IPS-20b (cell line): ENCODE data around the gene CTH.
"Not testable (repeated sequence)": the region's sequence is repeated elsewhere in the genome, so short reads cannot be mapped to it uniquely, and the experiment has no call there.

Source experiments
- H3K27ac ChIP-seq: one replicate; pipeline ENCODE4 v1.5.1; 2013; ENCODE audit warnings: low read length
- H3K27me3 ChIP-seq: 2 replicates; pipeline ENCODE4 v1.6.1; 2013; ENCODE audit warnings: mild to moderate bottlenecking, low read length, inconsistent platforms; ENCODE audit not compliant: insufficient read depth
- H3K36me3 ChIP-seq: 2 replicates; pipeline ENCODE4 v1.6.1; 2013; ENCODE audit warnings: low read depth, mild to moderate bottlenecking, inconsistent platforms, low read length, moderate library complexity; ENCODE audit not compliant: insufficient read depth
- H3K4me1 ChIP-seq: 2 replicates; pipeline ENCODE4 v1.6.1; 2013; ENCODE audit warnings: mild to moderate bottlenecking, control low read depth, inconsistent platforms, low read length, moderate library complexity; ENCODE audit not compliant: insufficient read depth
- H3K4me3 ChIP-seq: 2 replicates; pipeline ENCODE4 v1.5.1; 2013; ENCODE audit warnings: mild to moderate bottlenecking, low read length, inconsistent platforms
- H3K9ac ChIP-seq: 2 replicates; pipeline ENCODE4 v1.6.1; 2013; ENCODE audit warnings: low read depth, mild to moderate bottlenecking, inconsistent platforms, low read length, moderate library complexity
- H3K9me3 ChIP-seq: 2 replicates; pipeline ENCODE4 v1.6.1; 2013; ENCODE audit warnings: mild to moderate bottlenecking, low read depth, low read length, inconsistent platforms; ENCODE audit not compliant: insufficient read depth

CTH gene

DNA sequence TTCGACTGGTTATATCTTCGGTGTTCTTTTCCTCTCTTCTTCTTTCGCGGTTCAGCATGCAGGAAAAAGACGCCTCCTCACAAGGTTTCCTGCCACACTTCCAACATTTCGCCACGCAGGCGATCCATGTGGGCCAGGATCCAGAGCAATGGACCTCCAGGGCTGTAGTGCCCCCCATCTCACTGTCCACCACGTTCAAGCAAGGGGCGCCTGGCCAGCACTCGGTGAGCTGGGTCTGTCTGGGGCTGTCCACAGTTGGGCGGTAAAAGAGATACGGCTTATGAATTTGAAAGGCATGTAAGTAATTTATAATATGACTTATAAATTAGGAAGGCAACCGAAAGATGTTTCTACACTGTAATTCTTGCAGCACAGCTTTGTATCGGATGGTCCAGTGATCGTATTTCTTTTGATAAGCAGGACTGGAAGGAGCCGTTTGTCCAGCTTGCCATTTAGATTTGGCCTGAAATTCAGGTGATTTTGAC, 334 bp downstream of the CTH start:
- H3K9me3 ChIP-seq: no peaks in the 10 kb centered on the region

DNA sequence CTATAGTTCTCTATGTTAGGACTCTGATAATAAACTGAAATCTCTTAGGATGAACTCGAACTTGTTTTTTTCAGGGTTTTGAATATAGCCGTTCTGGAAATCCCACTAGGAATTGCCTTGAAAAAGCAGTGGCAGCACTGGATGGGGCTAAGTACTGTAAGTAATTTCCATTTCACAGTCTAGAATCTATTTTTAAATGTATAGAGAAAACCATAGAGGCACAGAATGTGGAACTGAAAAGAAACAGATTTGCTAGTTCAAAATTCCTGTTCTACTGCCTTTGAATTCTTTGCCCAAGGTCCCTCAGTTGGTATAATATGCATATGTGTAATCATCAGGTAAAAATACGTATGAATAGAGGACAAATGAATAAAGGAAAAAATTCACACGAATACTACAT, 4.8 kb downstream of the CTH start:
- H3K9me3 ChIP-seq: no peaks in the 10 kb centered on the region

More for the DNA sequence above, 334 bp downstream of the CTH start:
- Histone ChIP-seq H3K27ac (peak overlapping the region; percentile 63), H3K27me3 (no peaks in the 10 kb centered on the region), H3K36me3 (peaks cover 8% of the 10 kb centered on the region), H3K4me3 (peak overlapping the region; percentile 93), H3K4me1 (no peaks in the 10 kb centered on the region), H3K9ac (peak overlapping the region; percentile 94)

GRCh38 chr1:70418973-70419734, 8.1 kb downstream of the CTH start:
- not testable (repeated sequence) for H3K4me1 ChIP-seq, H3K9me3 ChIP-seq, H3K4me3 ChIP-seq, H3K27ac ChIP-seq, H3K9ac ChIP-seq, H3K27me3 ChIP-seq
- peaks cover 60% of the 10 kb centered on the region for H3K36me3 ChIP-seq

More for the DNA sequence above, 4.8 kb downstream of the CTH start:
- peaks cover 30% of the 10 kb centered on the region for H3K36me3 ChIP-seq
- no peak overlapping the region for H3K27ac ChIP-seq
- H3K4me3 ChIP-seq: no peak overlapping the region
- H3K27me3 ChIP-seq: no peaks in the 10 kb centered on the region
- H3K4me1 ChIP-seq: peaks cover 2% of the 10 kb centered on the region; the same call in 1 of the 2 replicates
- no peak overlapping the region for H3K9ac ChIP-seq

GRCh38 chr1:70420320-70420719, 9.3 kb downstream of the CTH start:
- H3K27me3 ChIP-seq: no peaks in the 10 kb centered on the region
- no peak overlapping the region for H3K27ac ChIP-seq
- peaks cover 2% of the 10 kb centered on the region; the same call in 1 of the 2 replicates for H3K4me1 ChIP-seq
- peaks cover 68% of the 10 kb centered on the region for H3K36me3 ChIP-seq
- H3K9ac ChIP-seq: no peak overlapping the region
- H3K9me3 ChIP-seq: no peaks in the 10 kb centered on the region
- H3K4me3 ChIP-seq: no peak overlapping the region

GRCh38 chr1:70426154-70427131, 15.4 kb downstream of the CTH start:
- H3K4me3 ChIP-seq: no peak overlapping the region
- no peaks in the 10 kb centered on the region for H3K9me3 ChIP-seq
- H3K4me1 ChIP-seq: peaks cover 16% of the 10 kb centered on the region
- no peak overlapping the region for H3K27ac ChIP-seq
- H3K36me3 ChIP-seq: peaks cover 88% of the 10 kb centered on the region
- no peaks in the 10 kb centered on the region for H3K27me3 ChIP-seq
- no peak overlapping the region; the same call in 1 of the 2 replicates for H3K9ac ChIP-seq

DNA sequence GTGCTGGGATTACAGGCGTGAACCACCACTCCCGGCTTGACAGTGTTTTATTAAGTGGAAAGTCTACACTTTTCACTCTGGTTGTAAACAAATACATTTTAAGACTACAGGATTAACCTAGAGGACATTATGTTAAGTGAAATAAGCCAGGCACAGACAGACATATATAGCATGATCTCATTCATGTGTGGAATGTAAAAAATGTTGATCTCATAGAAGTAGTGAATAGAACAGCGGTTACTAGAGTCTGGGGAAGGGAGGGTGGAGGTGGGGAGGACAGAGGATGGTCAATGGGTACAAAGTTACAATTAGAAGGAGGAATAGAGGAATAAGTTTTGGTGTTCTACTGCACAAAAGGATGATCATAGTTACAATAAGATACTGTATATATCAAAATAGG, 16.9 kb downstream of the CTH start:
- Histone ChIP-seq H3K27ac (no peak overlapping the region), H3K9ac (no peak overlapping the region), H3K9me3 (no peaks in the 10 kb centered on the region), H3K4me3 (no peak overlapping the region), H3K36me3 (peaks cover 88% of the 10 kb centered on the region), H3K4me1 (peaks cover 16% of the 10 kb centered on the region), H3K27me3 (no peaks in the 10 kb centered on the region)

DNA sequence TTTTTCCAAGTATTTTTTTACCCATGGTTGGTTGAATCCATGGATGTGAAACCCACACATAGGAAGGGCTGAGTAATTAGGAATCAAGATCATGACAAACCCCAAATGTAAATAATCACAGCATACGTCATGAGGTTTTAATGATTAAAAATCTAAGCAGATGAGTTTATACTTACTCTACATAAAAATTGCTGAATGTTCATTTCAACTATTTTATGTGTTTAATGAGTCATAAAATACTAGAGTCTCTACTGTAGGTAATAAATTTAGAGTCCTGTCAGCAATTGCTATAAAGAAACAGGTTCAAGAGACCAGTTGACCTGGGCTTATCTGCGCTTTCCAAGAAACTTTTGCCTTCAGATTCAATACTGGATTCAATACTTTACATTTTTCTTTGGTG, 18.2 kb downstream of the CTH start:
- H3K4me3 ChIP-seq: no peak overlapping the region
- no peaks in the 10 kb centered on the region for H3K9me3 ChIP-seq
- H3K27ac ChIP-seq: no peak overlapping the region
- peaks cover 88% of the 10 kb centered on the region for H3K36me3 ChIP-seq
- peaks cover 16% of the 10 kb centered on the region for H3K4me1 ChIP-seq
- H3K9ac ChIP-seq: no peak overlapping the region
- no peaks in the 10 kb centered on the region for H3K27me3 ChIP-seq

DNA sequence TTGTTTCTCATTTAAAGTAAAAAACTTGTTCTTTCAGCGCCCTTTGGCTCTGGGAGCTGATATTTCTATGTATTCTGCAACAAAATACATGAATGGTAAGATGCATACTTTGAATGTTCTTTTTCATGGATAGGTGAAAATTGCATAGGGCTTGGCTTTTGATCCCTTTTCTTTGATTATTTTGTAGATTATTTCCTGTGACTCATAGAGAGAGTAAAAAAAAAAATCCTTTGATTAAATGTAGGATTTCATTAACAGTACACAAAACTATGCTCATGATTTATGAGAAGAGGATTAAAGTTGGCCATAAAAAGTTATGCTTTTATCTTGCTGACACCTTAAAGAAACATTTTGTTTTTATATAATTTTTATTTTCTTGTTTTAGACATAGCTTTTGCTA, 18.7 kb downstream of the CTH start:
- no peak overlapping the region for H3K27ac ChIP-seq
- H3K36me3 ChIP-seq: peaks cover 91% of the 10 kb centered on the region
- no peaks in the 10 kb centered on the region for H3K9me3 ChIP-seq
- no peaks in the 10 kb centered on the region for H3K27me3 ChIP-seq
- no peak overlapping the region for H3K9ac ChIP-seq
- peaks cover 16% of the 10 kb centered on the region for H3K4me1 ChIP-seq
- no peak overlapping the region for H3K4me3 ChIP-seq

- H3K27me3 ChIP-seq: no peaks in the 10 kb centered on the region
- H3K27ac ChIP-seq: no peak overlapping the region
- peaks cover 92% of the 10 kb centered on the region for H3K36me3 ChIP-seq
- no peaks in the 10 kb centered on the region for H3K9me3 ChIP-seq
- no peak overlapping the region for H3K9ac ChIP-seq
- H3K4me1 ChIP-seq: peaks cover 9% of the 10 kb centered on the region
- H3K4me3 ChIP-seq: no peak overlapping the region
These were observed 20.2 kb downstream of the CTH start for GRCh38 chr1:70431317-70431716.

DNA sequence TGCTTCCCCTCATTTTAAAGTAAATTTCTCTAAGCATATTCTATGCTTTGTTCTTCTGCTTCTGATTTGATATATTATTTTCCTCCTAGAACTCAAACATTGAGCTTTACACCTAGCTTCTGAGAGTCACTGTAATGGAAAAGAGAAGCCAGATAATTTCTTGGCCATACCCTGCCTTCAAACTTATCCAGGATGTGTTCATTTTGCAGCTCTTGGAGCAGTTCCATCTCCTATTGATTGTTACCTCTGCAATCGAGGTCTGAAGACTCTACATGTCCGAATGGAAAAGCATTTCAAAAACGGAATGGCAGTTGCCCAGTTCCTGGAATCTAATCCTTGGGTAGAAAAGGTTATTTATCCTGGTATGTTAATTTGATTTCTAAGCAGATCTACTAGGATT, 20.8 kb downstream of the CTH start:
- no peak overlapping the region for H3K9ac ChIP-seq
- H3K9me3 ChIP-seq: no peaks in the 10 kb centered on the region
- H3K36me3 ChIP-seq: peaks cover 92% of the 10 kb centered on the region
- H3K27ac ChIP-seq: no peak overlapping the region
- H3K4me1 ChIP-seq: 0 out of 2 replicates have a peak, but pooled peaks cover 4% of the 10 kb centered on the region
- no peaks in the 10 kb centered on the region for H3K27me3 ChIP-seq
- H3K4me3 ChIP-seq: no peak overlapping the region

- H3K4me1 ChIP-seq: 0 out of 2 replicates have a peak, but pooled peaks cover 2% of the 10 kb centered on the region
- no peak overlapping the region for H3K4me3 ChIP-seq
- no peak overlapping the region for H3K27ac ChIP-seq
- no peak overlapping the region for H3K9ac ChIP-seq
- peaks cover 97% of the 10 kb centered on the region for H3K36me3 ChIP-seq
- H3K9me3 ChIP-seq: no peaks in the 10 kb centered on the region
- no peaks in the 10 kb centered on the region for H3K27me3 ChIP-seq
These were observed 23.3 kb downstream of the CTH start for GRCh38 chr1:70434253-70434859.
